Esophagus muscularis mucosa (tissue), 3 donors: Measurements from ENCODE around the gene PKNOX1.

ENCODE experiments used
- CTCF ChIP-seq, 3 experiments: fragments of 200-600 bp in 2 of 3; fragments of 450-650 bp in 1 of 3; sonication (generic) in 2 of 3; IDR thresholded peaks; one replicate each; pipeline ENCODE4 v1.5.1; 2017 to 2019; ENCODE audit warnings: antibody characterized with exemption in 3 of 3, mild to moderate bottlenecking in 2 of 3, moderate library complexity in 1 of 3
- POLR2AphosphoS5 ChIP-seq, 2 donors: sonication (generic); formaldehyde crosslinking; IDR thresholded peaks; one replicate each; pipeline ENCODE4 v1.6.1; 2017; ENCODE audit warnings: antibody characterized with exemption in 2 of 2

DNA sequence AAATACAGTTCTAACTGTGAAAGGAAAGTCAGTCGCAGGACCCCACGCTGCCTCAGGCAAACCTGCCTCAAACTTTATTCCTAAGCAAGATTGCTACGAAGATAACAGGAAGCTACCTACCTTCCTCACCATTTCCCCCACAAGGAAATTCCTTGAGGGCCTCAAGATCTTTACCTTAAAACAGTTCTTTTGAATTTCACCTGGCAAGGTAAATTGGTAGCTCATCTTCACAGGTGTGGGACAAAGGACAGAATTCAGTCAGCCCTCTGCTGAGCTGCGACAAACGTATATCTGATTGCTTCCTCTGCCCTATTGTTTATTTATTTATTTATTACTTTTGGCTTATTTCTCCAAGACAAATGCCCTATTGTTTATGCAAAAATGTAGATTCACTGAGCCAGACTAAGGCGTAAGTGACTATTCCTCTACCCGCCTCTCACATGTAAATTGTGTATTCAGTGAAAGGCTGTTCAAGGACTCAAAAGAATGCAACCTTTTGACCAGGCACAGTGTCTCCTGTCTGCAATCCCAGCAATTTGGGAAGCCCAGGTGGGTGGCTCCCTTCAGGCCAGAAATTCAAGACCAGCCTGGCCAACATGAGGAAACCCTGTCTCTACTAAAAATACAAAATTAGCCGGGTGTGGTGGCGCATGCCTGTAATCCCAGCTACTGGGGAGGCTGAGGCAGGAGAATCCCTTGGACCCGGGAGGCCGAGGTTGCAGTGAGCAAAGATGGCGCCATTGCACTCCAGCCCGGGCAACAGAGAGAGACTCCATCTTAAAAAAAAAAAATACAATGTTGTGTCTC, 17.3 kb upstream of the PKNOX1 start:
- TF ChIP-seq POLR2AphosphoS5 (IDR thresholded peaks at IDR 0.05) (no peak), CTCF (IDR thresholded peaks at IDR 0.05) (no peak)
